Smooth muscle cell (in vitro differentiated cells): ENCODE data around the gene KBTBD12. TPM values are rescaled to one million over a fixed set of nuclear protein-coding genes. Genes with fewer than 3 reads are reported as not detected.

Experiments used
- DNase-seq: peaks from one replicate; lab custom pipeline; 2025; ENCODE audit not compliant: unreplicated experiment; lab: John Stamatoyannopoulos, UW
- H2AFZ ChIP-seq: fragments of 200-600 bp; sonication (generic); 2 replicates; pipeline ENCODE4 v1.6.0; 2016; ENCODE audit warnings: antibody characterized with exemption, low read depth, mild to moderate bottlenecking
- H3F3A ChIP-seq: fragments of 200-600 bp; sonication (generic); 2 replicates; pipeline ENCODE4 v1.6.0; 2017; ENCODE audit warnings: antibody characterized with exemption, low read depth
- H3K27ac ChIP-seq: fragments of 200-600 bp; sonication (generic); 2 replicates; pipeline ENCODE4 v1.5.1; 2016; ENCODE audit warnings: low read depth, mild to moderate bottlenecking
- H3K27me3 ChIP-seq: fragments of 200-600 bp; sonication (generic); 2 replicates; pipeline ENCODE4 v1.6.1; 2016; ENCODE audit warnings: low read depth, mild to moderate bottlenecking
- H3K36me3 ChIP-seq: fragments of 200-600 bp; sonication (generic); 2 replicates; pipeline ENCODE4 v1.5.1; 2016; ENCODE audit warnings: low read depth
- H3K4me1 ChIP-seq: fragments of 200-600 bp; sonication (generic); 2 replicates; pipeline ENCODE4 v1.5.1; 2016; ENCODE audit warnings: low read depth
- H3K4me2 ChIP-seq: fragments of 200-600 bp; sonication (generic); 2 replicates; pipeline ENCODE4 v1.6.0; 2016; ENCODE audit warnings: mild to moderate bottlenecking
- H3K4me3 ChIP-seq: fragments of 200-600 bp; sonication (generic); 2 replicates; pipeline ENCODE4 v1.5.1; 2016; ENCODE audit warnings: mild to moderate bottlenecking
- H3K79me2 ChIP-seq: fragments of 200-600 bp; sonication (generic); 2 replicates; pipeline ENCODE4 v1.6.0; 2016; ENCODE audit warnings: low read depth, mild to moderate bottlenecking
- H3K9ac ChIP-seq: fragments of 200-600 bp; sonication (generic); 2 replicates; pipeline ENCODE4 v1.6.0; 2016; ENCODE audit warnings: low read depth
- H3K9me3 ChIP-seq: fragments of 200-600 bp; sonication (generic); replicated peaks from 2 replicates; pipeline ENCODE4 v1.5.1; 2016; ENCODE audit warnings: low read depth
- H4K20me1 ChIP-seq: fragments of 200-600 bp; sonication (generic); 2 replicates; pipeline ENCODE4 v1.6.0; 2016; ENCODE audit warnings: low read depth
- CTCF ChIP-seq: fragments of 200-600 bp; sonication (generic); IDR thresholded peaks from 2 replicates; pipeline ENCODE4 v1.5.1; 2017; ENCODE audit warnings: borderline replicate concordance, mild to moderate bottlenecking, antibody characterized with exemption; ENCODE audit not compliant: insufficient read depth, poor library complexity, severe bottlenecking
- WGBS: methylation state at CpG from one replicate; pipeline ENCODE4 v1.1.7; 2016; ENCODE audit warnings: low lambda C conversion rate; 5-methylcytosine and 5-hydroxymethylcytosine counted together
- polyA plus RNA-seq: library from polyadenylated mRNA; unstranded; fragments of >200 nt; fragmentation: Nextera tagmentation; extraction: Ambion mirVana; gene quantifications from 2 replicates; pipeline ENCODE4 v1.2.1, GENCODE V29; 2016
- total RNA-seq: library from RNA; depleted of rRNA; stranded (reverse); fragments of >200 nt; gene quantifications from 2 replicates; pipeline ENCODE4 v1.2.3, GENCODE V29; 2014

The KBTBD12 gene
- total and polyA plus RNA-seq, 2 experiments from 2014 or later = not detected

- no peaks in the 10 kb centered on the region for H4K20me1 ChIP-seq
- TF ChIP-seq CTCF = no peak
- H3K27ac ChIP-seq = no peak overlapping the region
- H3K4me3 ChIP-seq = no peak overlapping the region
- no peak overlapping the region for H3K4me2 ChIP-seq
- no peaks in the 10 kb centered on the region for H3K79me2 ChIP-seq
- H3K27me3 ChIP-seq = no peaks in the 10 kb centered on the region
- no peak overlapping the region for H3K9ac ChIP-seq
- H3K9me3 ChIP-seq = no peaks in the 10 kb centered on the region
- H3K4me1 ChIP-seq = no peaks in the 10 kb centered on the region
- 89% methylated on average over 1 of the region's 1 CpG for WGBS
- no peak overlapping the region for H2AFZ ChIP-seq
- no peak for DNase-seq
- no peaks in the 10 kb centered on the region for H3F3A ChIP-seq
- no peaks in the 10 kb centered on the region for H3K36me3 ChIP-seq
Observed at GRCh38 chr3:128016502-128016901, 101.5 kb downstream of the KBTBD12 start.

GRCh38 chr3:128021768-128022372 lies 106.8 kb downstream of the KBTBD12 start:
- Histone ChIP-seq H3K4me3 (no peak overlapping the region), H2AFZ (no peak overlapping the region), H3K36me3 (no peaks in the 10 kb centered on the region), H3F3A (no peaks in the 10 kb centered on the region), H3K27me3 (peaks cover 31% of the 10 kb centered on the region), H3K4me1 (no peaks in the 10 kb centered on the region), H3K27ac (no peak overlapping the region), H3K79me2 (no peaks in the 10 kb centered on the region), H3K4me2 (no peak overlapping the region), H3K9ac (no peak overlapping the region), H3K9me3 (no peaks in the 10 kb centered on the region), H4K20me1 (no peaks in the 10 kb centered on the region)
- WGBS = 88% methylated on average over 10 of the region's 10 CpGs
- DNase-seq = no peak
- no peak for TF ChIP-seq CTCF

DNA sequence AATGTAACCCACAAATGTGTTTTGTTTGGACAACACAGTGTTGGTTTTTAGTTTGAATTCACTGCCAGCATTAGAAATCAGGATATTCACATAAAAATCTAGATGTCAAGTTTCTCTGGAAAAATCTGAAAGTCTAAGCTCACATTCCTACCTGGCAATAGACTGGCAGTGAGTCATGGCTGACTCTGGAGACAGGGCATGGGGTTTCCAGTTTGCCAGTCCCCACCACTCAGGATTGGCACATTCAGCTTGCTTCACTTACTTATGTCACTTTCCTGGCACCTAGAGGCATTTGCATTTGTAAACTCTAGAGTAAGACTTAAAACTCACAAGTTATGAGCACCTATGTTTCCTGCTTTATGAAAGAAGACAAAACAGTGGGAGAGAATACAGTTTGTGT lies 118.1 kb downstream of the KBTBD12 start:
- no peak overlapping the region for H3K27ac ChIP-seq
- no peak overlapping the region for H3K4me3 ChIP-seq
- H3K27me3 ChIP-seq = peaks cover 11% of the 10 kb centered on the region
- H3K4me2 ChIP-seq = no peak overlapping the region
- H3K79me2 ChIP-seq = no peaks in the 10 kb centered on the region
- no peak for TF ChIP-seq CTCF
- no peaks in the 10 kb centered on the region for H3K4me1 ChIP-seq
- H2AFZ ChIP-seq = no peak overlapping the region
- H3K9ac ChIP-seq = no peak overlapping the region
- H4K20me1 ChIP-seq = no peaks in the 10 kb centered on the region
- no peaks in the 10 kb centered on the region for H3F3A ChIP-seq
- DNase-seq = no peak
- no peaks in the 10 kb centered on the region for H3K36me3 ChIP-seq
- no peaks in the 10 kb centered on the region for H3K9me3 ChIP-seq

DNA sequence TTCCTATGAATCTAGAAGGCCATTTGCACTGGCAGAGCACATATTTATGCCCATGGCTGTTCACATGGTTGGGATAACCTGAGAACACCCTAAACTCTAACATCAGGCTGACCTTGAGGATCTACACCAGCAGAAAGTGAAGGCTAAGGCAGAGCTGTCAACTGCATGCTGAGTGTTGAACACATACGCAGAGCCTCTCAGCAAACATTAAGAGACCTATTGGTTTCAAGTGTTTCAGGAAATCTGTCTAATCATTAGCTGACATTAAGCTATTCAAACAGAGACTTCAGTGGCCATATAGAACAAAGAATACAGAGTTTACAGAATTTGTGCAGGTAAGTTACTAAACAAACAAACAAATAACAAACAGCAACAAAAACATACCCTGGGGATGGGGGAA lies 121.1 kb downstream of the KBTBD12 start:
- H4K20me1 ChIP-seq = no peaks in the 10 kb centered on the region
- H3K4me2 ChIP-seq = no peak overlapping the region
- no peak overlapping the region for H3K4me3 ChIP-seq
- no peak overlapping the region for H3K27ac ChIP-seq
- no peak for TF ChIP-seq CTCF
- no peaks in the 10 kb centered on the region for H3K79me2 ChIP-seq
- no peaks in the 10 kb centered on the region for H3F3A ChIP-seq
- no peaks in the 10 kb centered on the region for H3K9me3 ChIP-seq
- H3K9ac ChIP-seq = no peak overlapping the region
- no peaks in the 10 kb centered on the region for H3K36me3 ChIP-seq
- no peak for DNase-seq
- 93% methylated on average over 1 of the region's 1 CpG for WGBS
- H3K27me3 ChIP-seq = peaks cover 22% of the 10 kb centered on the region
- no peaks in the 10 kb centered on the region for H3K4me1 ChIP-seq
- no peak overlapping the region for H2AFZ ChIP-seq
